ENCODE data around the gene TNP2. TPM values are rescaled to one million over a fixed set of nuclear protein-coding genes. Genes with fewer than 3 reads are reported as not detected.

The TNP2 gene
- total RNA-seq, 2 donors from 2014 or later: not detected

DNA sequence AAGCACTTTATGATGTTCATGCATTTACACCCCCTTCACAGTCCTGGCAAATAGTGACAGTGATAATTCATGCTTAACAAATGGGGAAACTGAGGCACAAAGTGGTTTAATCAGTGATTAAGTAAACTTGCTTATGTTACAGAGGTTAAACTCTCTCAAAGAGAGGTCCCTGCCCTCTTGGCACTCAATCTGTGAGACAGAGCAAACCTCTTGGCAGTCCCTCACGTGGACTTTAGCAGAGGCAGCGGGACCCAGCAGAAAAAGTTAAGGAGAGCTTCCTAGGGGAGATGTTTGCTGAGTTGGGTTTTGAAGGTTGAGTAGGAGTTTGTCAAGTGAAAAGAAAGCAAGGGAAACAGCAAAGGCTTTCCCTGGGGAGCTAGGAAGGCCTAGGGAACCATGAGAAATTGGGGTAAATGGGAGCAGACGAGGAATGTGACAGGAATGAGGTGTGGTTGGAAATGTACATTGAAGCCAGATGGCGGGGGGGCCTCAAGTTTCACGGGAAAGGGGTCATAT is 23.8 kb downstream of the TNP2 start:
- no peaks in the 10 kb centered on the region for H3K36me3 ChIP-seq
- H3K4me1 ChIP-seq (ENCODE audit: control insufficient read depth in 1 of 2, low read depth in 2 of 2): peaks cover 0 to 10% of the 10 kb centered on the region in 2 donors
- DNase-seq (ENCODE audit: low spot score) (no peak), ATAC-seq (ENCODE audit: insufficient number of reproducible peaks, low FRiP score, low read depth) (no peak)
- H3K27ac ChIP-seq: no peak overlapping the region
- H3K9me3 ChIP-seq: no peaks in the 10 kb centered on the region
- TF ChIP-seq, protein P1, sequence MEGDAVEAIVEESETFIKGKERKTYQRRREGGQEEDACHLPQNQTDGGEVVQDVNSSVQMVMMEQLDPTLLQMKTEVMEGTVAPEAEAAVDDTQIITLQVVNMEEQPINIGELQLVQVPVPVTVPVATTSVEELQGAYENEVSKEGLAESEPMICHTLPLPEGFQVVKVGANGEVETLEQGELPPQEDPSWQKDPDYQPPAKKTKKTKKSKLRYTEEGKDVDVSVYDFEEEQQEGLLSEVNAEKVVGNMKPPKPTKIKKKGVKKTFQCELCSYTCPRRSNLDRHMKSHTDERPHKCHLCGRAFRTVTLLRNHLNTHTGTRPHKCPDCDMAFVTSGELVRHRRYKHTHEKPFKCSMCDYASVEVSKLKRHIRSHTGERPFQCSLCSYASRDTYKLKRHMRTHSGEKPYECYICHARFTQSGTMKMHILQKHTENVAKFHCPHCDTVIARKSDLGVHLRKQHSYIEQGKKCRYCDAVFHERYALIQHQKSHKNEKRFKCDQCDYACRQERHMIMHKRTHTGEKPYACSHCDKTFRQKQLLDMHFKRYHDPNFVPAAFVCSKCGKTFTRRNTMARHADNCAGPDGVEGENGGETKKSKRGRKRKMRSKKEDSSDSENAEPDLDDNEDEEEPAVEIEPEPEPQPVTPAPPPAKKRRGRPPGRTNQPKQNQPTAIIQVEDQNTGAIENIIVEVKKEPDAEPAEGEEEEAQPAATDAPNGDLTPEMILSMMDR (IDR thresholded peaks at IDR 0.05): no peak
- no peaks in the 10 kb centered on the region for H3K27me3 ChIP-seq (replicated peaks; ENCODE audit: insufficient read depth)
- H3K4me3 ChIP-seq: no peak overlapping the region

DNA sequence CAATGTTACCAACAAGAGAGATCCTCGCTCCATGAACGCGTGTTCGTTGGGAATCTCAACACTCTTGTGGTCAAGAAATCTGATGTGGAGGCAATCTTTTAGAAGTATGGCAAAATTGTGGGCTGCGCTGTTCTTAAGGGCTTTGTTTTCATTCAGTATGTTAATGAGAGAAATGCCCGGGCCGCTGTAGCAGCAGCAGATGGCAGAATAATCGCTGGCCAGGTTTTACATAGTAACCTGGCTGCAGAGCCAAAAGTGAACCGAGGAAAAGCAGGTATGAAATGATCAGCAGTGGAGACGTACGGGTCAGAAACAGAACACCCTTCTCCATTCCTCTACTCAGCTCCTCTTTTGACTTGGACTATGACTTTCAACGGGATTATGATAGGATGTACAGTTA is 26.5 kb downstream of the TNP2 start:
- DNase-seq (ENCODE audit: low spot score): no peak
- Histone ChIP-seq H3K27ac (no peak overlapping the region), H3K9me3 (no peaks in the 10 kb centered on the region), H3K4me1 (ENCODE audit: control insufficient read depth in 1 of 2, low read depth in 2 of 2) (peaks cover 0 to 12% of the 10 kb centered on the region in 2 donors), H3K27me3 (replicated peaks; ENCODE audit: insufficient read depth) (no peaks in the 10 kb centered on the region), H3K4me3 (no peak overlapping the region), H3K36me3 (no peaks in the 10 kb centered on the region)
- no peak for ATAC-seq (ENCODE audit: insufficient number of reproducible peaks, low FRiP score, low read depth)
- TF ChIP-seq, protein P1 (IDR thresholded peaks at IDR 0.05): no peak

DNA sequence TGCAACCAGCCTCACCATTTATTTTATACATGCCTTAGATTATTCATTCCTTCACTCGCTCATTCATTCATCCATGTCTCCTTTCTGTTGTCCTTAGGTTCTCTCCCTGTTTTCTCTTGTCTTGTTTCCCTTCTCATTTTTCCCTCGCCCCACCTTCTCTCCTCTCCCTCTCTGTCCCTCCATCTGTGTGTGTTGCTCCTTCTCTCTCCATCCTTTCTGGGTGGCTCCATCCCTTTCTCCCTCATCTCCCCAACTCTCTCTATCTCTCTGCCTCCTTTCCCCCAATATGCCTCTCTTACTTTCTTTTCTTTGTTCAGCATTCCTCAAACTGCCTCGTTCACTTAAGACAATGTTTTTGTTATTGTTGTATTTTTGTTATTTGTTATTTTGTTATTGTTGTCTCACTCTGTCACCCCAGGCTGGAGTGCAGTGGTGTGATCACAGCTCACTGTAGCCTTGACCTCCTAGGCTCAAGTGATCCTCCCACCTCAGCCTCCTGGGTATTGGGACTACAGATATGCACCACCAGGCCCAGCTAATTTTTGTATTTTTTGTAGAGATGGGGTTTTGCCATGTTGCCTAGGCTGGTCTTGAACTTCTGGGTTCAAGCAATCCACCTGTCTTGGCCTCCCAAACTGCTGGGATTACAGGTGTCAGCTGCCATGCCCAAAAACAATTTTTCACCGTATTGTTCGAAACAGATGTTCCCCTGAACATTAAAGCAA is 27.5 kb downstream of the TNP2 start:
- no peak for ATAC-seq (ENCODE audit: insufficient number of reproducible peaks, low FRiP score, low read depth)
- no peak overlapping the region for H3K4me3 ChIP-seq
- peaks cover 0 to 12% of the 10 kb centered on the region in 2 donors for H3K4me1 ChIP-seq (ENCODE audit: control insufficient read depth in 1 of 2, low read depth in 2 of 2)
- no peaks in the 10 kb centered on the region for H3K27me3 ChIP-seq (replicated peaks; ENCODE audit: insufficient read depth)
- TF ChIP-seq, protein P1 (IDR thresholded peaks at IDR 0.05): no peak
- H3K27ac ChIP-seq: no peak overlapping the region
- H3K9me3 ChIP-seq: no peaks in the 10 kb centered on the region
- no peaks in the 10 kb centered on the region for H3K36me3 ChIP-seq
- no peak for DNase-seq (ENCODE audit: low spot score)

DNA sequence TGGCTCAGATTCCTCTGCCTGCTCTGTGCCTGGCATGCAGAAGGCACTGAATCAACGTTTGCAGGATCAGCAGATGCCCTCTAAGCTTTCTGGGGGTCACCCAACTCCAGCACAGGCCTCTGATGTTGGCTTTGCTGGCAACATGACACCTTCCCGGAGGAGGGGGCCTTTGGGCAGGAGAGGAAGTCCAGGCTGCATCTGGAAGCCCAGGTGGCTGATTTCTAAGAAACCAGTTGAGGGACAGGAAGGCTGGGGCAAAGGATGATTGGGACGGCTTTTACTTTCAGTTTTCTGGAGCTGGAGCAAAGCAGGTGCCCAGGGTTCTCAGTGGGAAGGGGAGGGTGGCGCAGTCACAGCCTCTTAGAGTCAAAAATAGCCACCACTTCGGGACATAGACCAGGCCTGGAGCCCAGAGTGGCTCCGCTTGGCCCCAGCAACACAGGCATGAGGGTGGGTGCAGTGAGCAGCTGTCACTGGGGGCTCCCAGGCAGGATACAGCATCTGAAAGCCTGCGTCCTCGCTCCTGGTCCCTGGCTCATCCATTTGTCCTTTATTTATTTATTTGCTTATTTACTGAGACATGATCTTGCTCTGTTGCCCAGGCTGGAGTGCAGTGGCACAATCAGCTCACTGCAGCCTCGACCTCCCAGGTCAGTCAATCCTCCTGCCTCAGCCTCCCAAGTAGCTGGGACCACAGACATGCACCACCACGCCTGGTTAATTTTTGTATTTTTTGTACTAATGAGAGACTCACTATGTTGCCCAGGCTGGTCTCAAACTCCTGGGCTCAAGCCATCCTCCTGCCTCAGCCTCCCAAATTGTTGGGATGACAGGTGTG is 28.3 kb downstream of the TNP2 start:
- peak; percentile 45 for ATAC-seq (ENCODE audit: insufficient number of reproducible peaks, low FRiP score, low read depth)
- no peak for DNase-seq (ENCODE audit: low spot score)

More for the DNA sequence above, 28.3 kb downstream of the TNP2 start:
- Histone ChIP-seq H3K9me3 (no peaks in the 10 kb centered on the region), H3K27ac (peak overlapping the region; percentile 33 to 51), H3K36me3 (no peaks in the 10 kb centered on the region), H3K27me3 (replicated peaks; ENCODE audit: insufficient read depth) (no peaks in the 10 kb centered on the region), H3K4me1 (ENCODE audit: control insufficient read depth in 1 of 2, low read depth in 2 of 2) (peaks cover 0 to 12% of the 10 kb centered on the region in 2 donors), H3K4me3 (peak overlapping the region; percentile 40)
- TF ChIP-seq, protein P1 (IDR thresholded peaks at IDR 0.05): no peak

Data from thoracic aorta (tissue), 2 donors.